ENCODE data around the gene CPPED1. TPM values are rescaled to one million over a fixed set of nuclear protein-coding genes. Genes with fewer than 3 reads are reported as not detected.

CPPED1 gene
- total and polyA plus RNA-seq, 3 donors from 2014 or later = 34.3 to 84.3 (median 67.5) TPM

DNA sequence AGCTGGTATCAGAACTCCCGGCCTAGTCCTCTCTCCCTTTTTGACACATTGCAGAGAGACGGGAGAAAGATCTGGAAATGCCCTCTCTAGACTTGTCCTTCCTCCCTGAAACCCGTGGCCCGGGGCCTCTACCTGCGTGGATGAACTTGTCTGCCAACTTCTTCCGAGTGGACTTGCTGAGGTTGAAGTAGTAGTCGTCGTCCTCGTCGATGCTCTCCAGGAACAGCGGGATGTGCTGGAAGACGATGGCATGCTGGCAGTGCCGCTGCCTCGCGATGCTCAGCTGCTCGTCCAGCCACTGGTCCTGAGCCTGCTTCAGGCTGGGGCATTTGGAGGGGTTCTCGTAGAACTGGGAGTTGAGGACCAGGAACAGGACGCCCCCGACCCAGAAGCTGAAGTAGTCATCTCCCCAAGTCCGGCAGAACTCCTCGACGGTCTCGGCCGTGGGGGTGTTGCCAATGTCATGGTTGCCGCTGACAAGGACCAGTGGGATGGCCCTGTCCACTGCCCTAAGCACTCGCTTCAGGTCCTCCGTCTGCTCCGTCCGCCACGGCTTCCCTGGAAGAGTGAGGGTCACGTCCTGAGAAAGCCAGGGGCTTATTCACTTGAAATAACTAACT, 99.1 kb downstream of the CPPED1 start:
- Histone ChIP-seq H3K27ac (no peak overlapping the region), H3K4me1 (no peaks in the 10 kb centered on the region), H3K36me3 (ENCODE audit: low read depth, missing control alignments) (no peaks in the 10 kb centered on the region), H3K9me3 (no peaks in the 10 kb centered on the region), H3K27me3 (no peaks in the 10 kb centered on the region), H3K4me3 (no peak overlapping the region)
- TF ChIP-seq POLR2A (IDR thresholded peaks at IDR 0.05) = no peak
- TF ChIP-seq, protein P1, sequence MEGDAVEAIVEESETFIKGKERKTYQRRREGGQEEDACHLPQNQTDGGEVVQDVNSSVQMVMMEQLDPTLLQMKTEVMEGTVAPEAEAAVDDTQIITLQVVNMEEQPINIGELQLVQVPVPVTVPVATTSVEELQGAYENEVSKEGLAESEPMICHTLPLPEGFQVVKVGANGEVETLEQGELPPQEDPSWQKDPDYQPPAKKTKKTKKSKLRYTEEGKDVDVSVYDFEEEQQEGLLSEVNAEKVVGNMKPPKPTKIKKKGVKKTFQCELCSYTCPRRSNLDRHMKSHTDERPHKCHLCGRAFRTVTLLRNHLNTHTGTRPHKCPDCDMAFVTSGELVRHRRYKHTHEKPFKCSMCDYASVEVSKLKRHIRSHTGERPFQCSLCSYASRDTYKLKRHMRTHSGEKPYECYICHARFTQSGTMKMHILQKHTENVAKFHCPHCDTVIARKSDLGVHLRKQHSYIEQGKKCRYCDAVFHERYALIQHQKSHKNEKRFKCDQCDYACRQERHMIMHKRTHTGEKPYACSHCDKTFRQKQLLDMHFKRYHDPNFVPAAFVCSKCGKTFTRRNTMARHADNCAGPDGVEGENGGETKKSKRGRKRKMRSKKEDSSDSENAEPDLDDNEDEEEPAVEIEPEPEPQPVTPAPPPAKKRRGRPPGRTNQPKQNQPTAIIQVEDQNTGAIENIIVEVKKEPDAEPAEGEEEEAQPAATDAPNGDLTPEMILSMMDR (IDR thresholded peaks at IDR 0.05) = no peak
- no peak for DNase-seq
- WGBS, 2 donors = 93 to 97% methylated on average over 23 to 31 of the region's 31 CpGs
- intact Hi-C loops (cut with DNase I; ENCODE audit: low total_unique reads) = no loop called here

DNA sequence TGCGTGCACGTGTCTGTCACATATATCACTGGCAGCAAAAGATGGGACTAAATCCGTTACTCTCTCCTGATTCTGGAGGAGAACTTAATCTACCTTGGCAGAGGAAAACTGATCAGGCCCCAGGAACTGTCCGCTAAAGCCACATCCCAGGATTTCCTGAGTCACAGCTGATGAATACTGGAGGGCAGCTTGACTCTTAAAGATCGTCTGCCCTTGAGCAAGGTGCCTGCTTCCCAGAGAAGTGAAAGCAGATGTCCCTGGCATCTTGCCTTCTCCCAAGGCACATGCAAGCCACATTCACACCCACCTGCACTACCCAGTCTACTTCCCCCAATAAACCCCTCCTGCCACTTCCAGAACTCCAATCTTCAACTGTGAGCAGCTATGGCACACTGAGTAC, 99.8 kb downstream of the CPPED1 start:
- Histone ChIP-seq H3K36me3 (ENCODE audit: low read depth, missing control alignments) (no peaks in the 10 kb centered on the region), H3K9me3 (no peaks in the 10 kb centered on the region), H3K4me3 (no peak overlapping the region), H3K4me1 (no peaks in the 10 kb centered on the region), H3K27me3 (no peaks in the 10 kb centered on the region), H3K27ac (no peak overlapping the region)
- WGBS, 2 donors = 85 to 90% methylated on average over 4 to 5 of the region's 5 CpGs
- DNase-seq = no peak
- intact Hi-C loops (cut with DNase I; ENCODE audit: low total_unique reads) = no loop called here
- TF ChIP-seq POLR2A (IDR thresholded peaks at IDR 0.05) = no peak
- TF ChIP-seq, protein P1 (IDR thresholded peaks at IDR 0.05) = no peak

DNA sequence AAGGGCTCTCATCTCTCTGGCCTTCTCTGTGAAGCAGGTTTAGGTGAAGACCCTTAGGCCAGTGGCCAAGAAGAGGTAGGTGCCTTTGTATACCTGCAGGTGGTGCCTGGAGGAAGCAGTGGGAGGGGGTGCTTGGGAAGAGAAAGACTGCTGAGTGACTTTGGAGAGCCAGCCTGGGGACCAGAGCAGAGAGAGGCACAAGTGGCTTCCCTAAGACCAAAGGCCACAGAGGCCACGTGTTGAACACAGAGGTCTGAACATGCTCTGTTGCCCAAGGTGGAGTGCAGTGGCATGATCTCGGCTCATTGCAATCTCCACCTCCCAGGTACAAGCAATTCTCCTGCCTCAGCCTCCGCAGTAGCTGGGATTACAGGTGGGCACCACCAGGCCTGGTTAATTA, 103.5 kb downstream of the CPPED1 start:
- intact Hi-C loops (cut with DNase I; ENCODE audit: low total_unique reads) = no loop called here
- Histone ChIP-seq H3K27me3 (no peaks in the 10 kb centered on the region), H3K36me3 (ENCODE audit: low read depth, missing control alignments) (no peaks in the 10 kb centered on the region), H3K9me3 (no peaks in the 10 kb centered on the region), H3K4me3 (no peak overlapping the region), H3K27ac (no peak overlapping the region), H3K4me1 (no peaks in the 10 kb centered on the region)
- 91 to 94% methylated on average over 3 of the region's 3 CpGs for WGBS, 2 donors
- no peak for TF ChIP-seq POLR2A (IDR thresholded peaks at IDR 0.05)
- TF ChIP-seq, protein P1 (IDR thresholded peaks at IDR 0.05) = no peak
- DNase-seq = no peak

DNA sequence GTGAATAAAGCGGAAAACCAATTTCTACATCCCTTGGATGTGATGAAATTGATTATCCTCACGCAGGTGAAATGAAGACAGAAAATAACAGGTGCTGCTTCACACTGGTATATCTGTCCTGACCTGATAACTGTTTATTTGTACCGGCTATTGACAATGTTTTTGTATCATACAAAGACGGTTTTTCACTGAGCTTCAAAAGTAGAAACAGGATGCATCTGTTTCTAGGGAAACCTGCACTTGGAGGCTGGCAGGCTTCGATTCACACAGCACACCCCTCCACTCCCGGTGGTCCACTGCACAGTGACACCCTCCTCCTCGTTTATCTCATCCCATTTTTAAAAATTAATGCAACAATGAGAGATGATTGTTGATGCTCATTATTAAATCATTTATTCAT, 104.5 kb downstream of the CPPED1 start:
- H3K4me1 ChIP-seq = no peaks in the 10 kb centered on the region
- intact Hi-C loops (cut with DNase I; ENCODE audit: low total_unique reads) = no loop called here
- DNase-seq = no peak
- H3K27ac ChIP-seq = no peak overlapping the region
- no peaks in the 10 kb centered on the region for H3K9me3 ChIP-seq
- H3K27me3 ChIP-seq = no peaks in the 10 kb centered on the region
- H3K4me3 ChIP-seq = no peak overlapping the region
- 84 to 87% methylated on average over 7 of the region's 7 CpGs for WGBS, 2 donors
- TF ChIP-seq, protein P1 (IDR thresholded peaks at IDR 0.05) = no peak
- TF ChIP-seq POLR2A (IDR thresholded peaks at IDR 0.05) = no peak
- H3K36me3 ChIP-seq (ENCODE audit: low read depth, missing control alignments) = no peaks in the 10 kb centered on the region

DNA sequence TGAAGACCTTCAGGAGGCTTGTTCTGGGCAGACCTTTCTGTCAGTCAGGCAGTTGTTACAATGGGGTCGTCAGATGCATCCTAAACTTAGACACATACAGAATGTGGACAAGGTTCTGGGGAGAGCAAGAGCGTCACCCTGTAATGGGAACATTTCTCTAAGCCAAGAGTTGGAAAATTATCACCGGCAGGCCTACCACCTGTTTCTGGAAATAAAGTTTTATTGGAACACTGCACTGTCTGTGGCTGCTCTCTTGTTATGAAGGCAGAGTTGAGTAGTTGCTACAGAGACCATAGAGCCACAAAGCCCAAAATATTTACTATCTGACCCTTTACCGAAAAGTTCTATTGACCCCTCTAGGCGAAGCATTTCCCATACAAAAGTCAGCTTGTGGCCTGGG, 106.2 kb downstream of the CPPED1 start:
- intact Hi-C loops (cut with DNase I; ENCODE audit: low total_unique reads) = no loop called here
- DNase-seq = no peak

More for the DNA sequence above, 106.2 kb downstream of the CPPED1 start:
- Histone ChIP-seq H3K27me3 (no peaks in the 10 kb centered on the region), H3K4me1 (no peaks in the 10 kb centered on the region), H3K27ac (no peak overlapping the region), H3K4me3 (no peak overlapping the region), H3K36me3 (ENCODE audit: low read depth, missing control alignments) (no peaks in the 10 kb centered on the region), H3K9me3 (no peaks in the 10 kb centered on the region)
- no peak for TF ChIP-seq POLR2A (IDR thresholded peaks at IDR 0.05)
- TF ChIP-seq, protein P1 (IDR thresholded peaks at IDR 0.05) = no peak
- 86 to 95% methylated on average over 4 to 5 of the region's 5 CpGs for WGBS, 2 donors
